Mammary epithelial cell (primary cell): ENCODE measurements around the gene CCL4L2.
"Not testable (repeated sequence)": the region's sequence is repeated elsewhere in the genome, so short reads cannot be mapped to it uniquely, and the experiment has no call there.

Experiments
- EZH2 ChIP-seq: IDR thresholded peaks from 2 replicates; pipeline ENCODE4 v1.6.1; 2012; ENCODE audit warnings: low read length, inconsistent platforms, borderline replicate concordance
- TF ChIP-seq, protein P1 (sequence below), 2 donors: IDR thresholded peaks in 1 of 2; conservative IDR thresholded peaks in 1 of 2; 2 replicates each; pipeline ENCODE4 v1.5.1; 2011 to 2012; ENCODE audit warnings: inconsistent platforms in 2 of 2, low read length in 2 of 2, mild to moderate bottlenecking in 2 of 2, control low read depth in 1 of 2, low read depth in 1 of 2; ENCODE audit not compliant: insufficient read depth in 1 of 2; ENCODE audit errors: extremely low read depth in 1 of 2

- TF ChIP-seq EZH2 = not testable (repeated sequence)
- TF ChIP-seq, protein P1, sequence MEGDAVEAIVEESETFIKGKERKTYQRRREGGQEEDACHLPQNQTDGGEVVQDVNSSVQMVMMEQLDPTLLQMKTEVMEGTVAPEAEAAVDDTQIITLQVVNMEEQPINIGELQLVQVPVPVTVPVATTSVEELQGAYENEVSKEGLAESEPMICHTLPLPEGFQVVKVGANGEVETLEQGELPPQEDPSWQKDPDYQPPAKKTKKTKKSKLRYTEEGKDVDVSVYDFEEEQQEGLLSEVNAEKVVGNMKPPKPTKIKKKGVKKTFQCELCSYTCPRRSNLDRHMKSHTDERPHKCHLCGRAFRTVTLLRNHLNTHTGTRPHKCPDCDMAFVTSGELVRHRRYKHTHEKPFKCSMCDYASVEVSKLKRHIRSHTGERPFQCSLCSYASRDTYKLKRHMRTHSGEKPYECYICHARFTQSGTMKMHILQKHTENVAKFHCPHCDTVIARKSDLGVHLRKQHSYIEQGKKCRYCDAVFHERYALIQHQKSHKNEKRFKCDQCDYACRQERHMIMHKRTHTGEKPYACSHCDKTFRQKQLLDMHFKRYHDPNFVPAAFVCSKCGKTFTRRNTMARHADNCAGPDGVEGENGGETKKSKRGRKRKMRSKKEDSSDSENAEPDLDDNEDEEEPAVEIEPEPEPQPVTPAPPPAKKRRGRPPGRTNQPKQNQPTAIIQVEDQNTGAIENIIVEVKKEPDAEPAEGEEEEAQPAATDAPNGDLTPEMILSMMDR (conservative IDR thresholded peaks at IDR 0.05 in 1 of 2, IDR thresholded peaks at IDR 0.05 in 1 of 2; ENCODE audit: extremely low read depth in 1 of 2, insufficient read depth in 1 of 2, low read depth in 1 of 2, low read length in 2 of 2) = not testable (repeated sequence)
These were observed 20.1 kb upstream of the CCL4L2 start for GRCh38 chr17:36190549-36191330.
